ENCODE measurements around the gene C13orf46. TPM values are rescaled to one million over a fixed set of nuclear protein-coding genes. Genes with fewer than 3 reads are reported as not detected.

The C13orf46 gene
- total RNA-seq, 1 donor from 2014 or later = 4.8 TPM

GRCh38 chr13:113904411-113904810 is 69.5 kb downstream of the C13orf46 start:
- no peak overlapping the region for H3K4me3 ChIP-seq
- intact Hi-C loops (cut with DNase I) = loop anchor here (2.0 to 5.0 kb wide), 2 partner anchors 88 to 752 kb away; no protein-coding TSS in a partner anchor
- peak overlapping the region; percentile 83 to 93 for H3K27ac ChIP-seq
- DNase-seq (ENCODE audit: low spot score in 2 of 2) = peak in 1 of 2 donors; percentile 72
- H3K4me1 ChIP-seq = peaks cover 7 to 36% of the 10 kb centered on the region in 2 donors
- H3K9me3 ChIP-seq = no peaks in the 10 kb centered on the region
- H3K36me3 ChIP-seq = no peaks in the 10 kb centered on the region
- no peaks in the 10 kb centered on the region for H3K27me3 ChIP-seq
- TF ChIP-seq, protein P1, sequence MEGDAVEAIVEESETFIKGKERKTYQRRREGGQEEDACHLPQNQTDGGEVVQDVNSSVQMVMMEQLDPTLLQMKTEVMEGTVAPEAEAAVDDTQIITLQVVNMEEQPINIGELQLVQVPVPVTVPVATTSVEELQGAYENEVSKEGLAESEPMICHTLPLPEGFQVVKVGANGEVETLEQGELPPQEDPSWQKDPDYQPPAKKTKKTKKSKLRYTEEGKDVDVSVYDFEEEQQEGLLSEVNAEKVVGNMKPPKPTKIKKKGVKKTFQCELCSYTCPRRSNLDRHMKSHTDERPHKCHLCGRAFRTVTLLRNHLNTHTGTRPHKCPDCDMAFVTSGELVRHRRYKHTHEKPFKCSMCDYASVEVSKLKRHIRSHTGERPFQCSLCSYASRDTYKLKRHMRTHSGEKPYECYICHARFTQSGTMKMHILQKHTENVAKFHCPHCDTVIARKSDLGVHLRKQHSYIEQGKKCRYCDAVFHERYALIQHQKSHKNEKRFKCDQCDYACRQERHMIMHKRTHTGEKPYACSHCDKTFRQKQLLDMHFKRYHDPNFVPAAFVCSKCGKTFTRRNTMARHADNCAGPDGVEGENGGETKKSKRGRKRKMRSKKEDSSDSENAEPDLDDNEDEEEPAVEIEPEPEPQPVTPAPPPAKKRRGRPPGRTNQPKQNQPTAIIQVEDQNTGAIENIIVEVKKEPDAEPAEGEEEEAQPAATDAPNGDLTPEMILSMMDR (IDR thresholded peaks at IDR 0.05) = peak; percentile 27 to 57 (median 51)

GRCh38 chr13:113903912-113904311 is 70.0 kb downstream of the C13orf46 start:
- DNase-seq (ENCODE audit: low spot score in 2 of 2) = peak in 1 of 2 donors; percentile 59
- H3K4me3 ChIP-seq = no peak overlapping the region
- peaks cover 7 to 36% of the 10 kb centered on the region in 2 donors for H3K4me1 ChIP-seq
- H3K9me3 ChIP-seq = no peaks in the 10 kb centered on the region
- H3K27ac ChIP-seq = peak overlapping the region; percentile 83 to 93
- no peaks in the 10 kb centered on the region for H3K36me3 ChIP-seq
- intact Hi-C loops (cut with DNase I) = loop anchor here (2.0 to 5.0 kb wide), 3 partner anchors 39 to 752 kb away; partner anchors contain the start of gene GAS6
- TF ChIP-seq, protein P1 (IDR thresholded peaks at IDR 0.05) = no peak
- no peaks in the 10 kb centered on the region for H3K27me3 ChIP-seq

Other genes starting within 250 kb of the C13orf46 start
- 4.7 TPM for gene TMEM255B, start 214.8 kb downstream of the C13orf46 start, total RNA-seq
- 502 TPM for gene GAS6, start 110.0 kb downstream of the C13orf46 start, total RNA-seq
- gene RASA3, start 158.5 kb upstream of the C13orf46 start, total RNA-seq = 30.7 TPM
- gene CFAP97D2, start 205.2 kb upstream of the C13orf46 start, total RNA-seq = not detected